Muscle layer of colon (tissue), 2 donors: Measurements from ENCODE around the gene C4BPA.

Experiments used
- H3K27ac ChIP-seq: one replicate; pipeline ENCODE4 v1.7.0; 2013; ENCODE audit warnings: low read depth, mild to moderate bottlenecking, low read length, moderate library complexity
- H3K27me3 ChIP-seq, 2 donors: one replicate each; pipeline ENCODE4 v1.7.0; 2013; ENCODE audit warnings: low read length in 2 of 2, mild to moderate bottlenecking in 2 of 2; ENCODE audit not compliant: insufficient read depth in 2 of 2, control insufficient read depth in 1 of 2
- H3K36me3 ChIP-seq: one replicate; pipeline ENCODE4 v1.7.0; 2013; ENCODE audit warnings: mild to moderate bottlenecking, low read length; ENCODE audit not compliant: insufficient read depth
- H3K4me1 ChIP-seq: one replicate; pipeline ENCODE4 v1.7.0; 2013; ENCODE audit warnings: mild to moderate bottlenecking, low read length; ENCODE audit not compliant: insufficient read depth
- H3K4me3 ChIP-seq, 2 donors: one replicate each; pipeline ENCODE4 v1.7.0; 2013; ENCODE audit warnings: low read length in 2 of 2, low read depth in 1 of 2, mild to moderate bottlenecking in 1 of 2, moderate library complexity in 1 of 2
- H3K9ac ChIP-seq: one replicate; pipeline ENCODE4 v1.7.0; 2013; ENCODE audit warnings: low read length
- H3K9me3 ChIP-seq: one replicate; pipeline ENCODE4 v1.7.0; 2013; ENCODE audit warnings: mild to moderate bottlenecking, low read length
- donor health status: abdominal sarcoma.
- donor health status: Adenocarcinoma of cecum.

The C4BPA gene

DNA sequence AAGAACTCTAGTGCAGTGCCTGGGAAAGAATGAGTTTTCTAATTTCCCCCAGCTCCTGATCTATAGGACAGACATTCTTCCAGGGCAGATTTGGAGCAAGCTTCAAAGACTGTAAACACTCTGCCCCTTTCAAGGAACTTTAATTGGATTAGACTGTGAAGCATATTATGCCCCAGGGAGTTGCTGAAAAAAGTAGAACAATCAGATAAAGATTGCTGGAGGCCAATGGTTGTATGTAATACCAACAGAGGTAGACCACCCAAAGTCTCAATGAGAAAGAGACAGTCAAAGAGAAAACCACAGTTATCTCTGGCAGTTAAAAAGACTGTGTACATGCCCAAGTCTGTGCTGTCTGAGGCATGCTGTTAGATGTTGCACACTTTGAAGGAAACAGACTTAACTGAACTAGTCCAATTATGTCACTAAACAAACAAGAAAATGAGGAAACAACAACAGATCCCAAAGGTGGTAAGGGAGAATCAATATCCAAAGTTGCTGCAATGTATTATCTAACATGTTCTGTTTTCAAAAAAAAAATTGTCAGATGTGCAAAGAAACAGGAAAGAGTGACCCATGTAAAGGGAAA lies 24.4 kb downstream of the C4BPA start:
- Histone ChIP-seq H3K9ac (no peak overlapping the region), H3K36me3 (no peaks in the 10 kb centered on the region), H3K4me3 (no peak overlapping the region), H3K27ac (no peak overlapping the region), H3K4me1 (no peaks in the 10 kb centered on the region), H3K27me3 (no peaks in the 10 kb centered on the region), H3K9me3 (peaks cover 10% of the 10 kb centered on the region)

DNA sequence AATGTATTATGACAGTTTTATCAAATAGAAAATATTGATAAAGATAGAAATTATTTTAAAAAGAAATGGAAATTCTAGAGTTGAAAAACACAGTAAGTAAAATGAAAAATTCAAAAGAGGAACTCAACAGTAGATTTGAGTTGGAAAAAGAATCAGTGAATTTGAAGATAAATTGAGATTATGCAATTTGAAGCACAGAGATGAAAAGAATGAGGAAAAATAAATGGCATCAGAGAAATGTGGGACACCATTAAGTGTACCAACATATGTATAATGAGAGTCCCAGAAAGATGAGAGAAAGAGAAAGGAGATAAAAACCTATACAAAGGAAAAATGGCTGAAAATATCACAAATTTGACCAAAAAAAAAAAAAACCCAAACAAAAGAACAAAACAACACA lies 25.0 kb downstream of the C4BPA start:
- H3K9ac ChIP-seq: no peak overlapping the region
- H3K27me3 ChIP-seq: no peaks in the 10 kb centered on the region
- no peaks in the 10 kb centered on the region for H3K4me1 ChIP-seq
- H3K9me3 ChIP-seq: peaks cover 10% of the 10 kb centered on the region
- no peak overlapping the region for H3K4me3 ChIP-seq
- H3K27ac ChIP-seq: no peak overlapping the region
- no peaks in the 10 kb centered on the region for H3K36me3 ChIP-seq

DNA sequence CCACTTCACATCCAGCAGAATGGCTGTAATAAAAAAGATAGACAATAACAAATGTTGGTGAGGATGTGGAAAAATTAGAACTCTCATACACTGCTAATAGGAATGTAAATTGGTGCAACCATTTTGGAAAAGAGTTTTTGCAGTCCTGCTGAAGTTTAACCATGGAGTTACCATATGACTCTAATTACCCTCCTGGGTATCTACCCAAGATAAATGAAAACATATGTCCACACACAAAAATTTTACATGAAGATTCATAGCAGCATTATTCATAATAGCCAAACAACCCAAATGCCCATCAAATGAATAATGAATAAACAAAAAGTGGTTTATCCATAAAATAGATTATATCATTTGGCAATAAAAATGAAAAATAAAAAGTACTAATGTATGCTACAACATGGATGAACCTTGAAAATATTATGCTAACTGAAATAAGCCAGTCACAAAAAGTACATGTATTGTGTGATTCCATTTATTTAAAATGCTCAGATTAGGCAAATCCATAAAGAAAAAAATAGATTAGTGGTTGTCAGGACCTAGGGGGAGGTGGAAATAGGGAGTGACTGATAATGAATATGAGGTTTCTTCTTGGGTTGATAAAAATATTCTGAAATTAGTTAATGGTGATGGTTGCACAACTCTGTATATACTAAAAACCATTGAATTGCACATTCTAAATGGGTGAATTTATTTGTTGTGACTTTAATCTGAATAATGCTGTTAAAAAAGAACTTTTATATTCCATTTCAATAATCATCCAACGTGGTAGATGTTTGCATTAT lies 26.4 kb downstream of the C4BPA start:
- H3K4me1 ChIP-seq: no peaks in the 10 kb centered on the region
- no peaks in the 10 kb centered on the region for H3K27me3 ChIP-seq
- no peak overlapping the region for H3K27ac ChIP-seq
- H3K36me3 ChIP-seq: no peaks in the 10 kb centered on the region
- H3K4me3 ChIP-seq: no peak overlapping the region
- no peak overlapping the region for H3K9ac ChIP-seq
- peaks cover 10% of the 10 kb centered on the region for H3K9me3 ChIP-seq

DNA sequence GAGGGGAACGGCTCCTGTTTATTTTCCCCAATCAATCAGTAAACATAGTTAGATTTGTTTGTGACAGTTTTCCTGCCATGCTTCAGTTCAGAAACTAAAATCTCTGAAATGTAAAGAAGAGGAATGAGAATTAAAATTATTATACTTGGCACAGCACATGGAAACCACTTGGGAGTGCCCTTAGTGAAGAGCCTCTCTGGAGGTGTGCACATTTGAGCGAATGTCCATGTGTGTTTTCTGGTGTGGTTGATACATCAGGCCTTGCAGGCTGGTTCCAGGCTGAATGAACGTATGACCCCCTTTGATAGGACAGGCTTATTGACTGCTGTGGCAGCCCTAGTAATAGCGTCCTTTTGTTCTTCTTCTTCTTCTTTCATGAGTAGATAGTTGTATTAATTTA lies 27.1 kb downstream of the C4BPA start:
- Histone ChIP-seq H3K9ac (no peak overlapping the region), H3K36me3 (no peaks in the 10 kb centered on the region), H3K27me3 (no peaks in the 10 kb centered on the region), H3K27ac (no peak overlapping the region), H3K9me3 (peaks cover 10% of the 10 kb centered on the region), H3K4me3 (no peak overlapping the region), H3K4me1 (no peaks in the 10 kb centered on the region)

DNA sequence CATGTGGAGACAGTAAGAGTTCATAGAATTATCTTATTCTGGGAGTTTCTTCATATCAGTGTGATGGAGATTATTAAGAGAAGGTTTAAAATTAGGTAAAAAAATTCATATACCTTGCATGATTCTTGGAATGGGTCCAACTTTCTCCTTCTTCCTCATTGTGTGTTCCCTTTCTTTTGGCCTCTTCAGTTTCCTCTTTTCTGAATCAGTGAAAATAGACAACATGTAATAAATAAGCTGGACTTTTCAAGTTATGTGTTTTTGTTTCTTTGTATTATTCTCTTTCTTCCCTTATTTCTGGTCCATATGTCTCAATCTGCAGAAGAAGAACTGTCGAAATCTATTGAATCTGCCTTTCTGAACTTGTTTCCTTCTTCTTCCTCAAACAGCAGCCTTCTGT lies 30.5 kb downstream of the C4BPA start:
- no peaks in the 10 kb centered on the region for H3K36me3 ChIP-seq
- H3K4me1 ChIP-seq: no peaks in the 10 kb centered on the region
- H3K27ac ChIP-seq: no peak overlapping the region
- H3K4me3 ChIP-seq: no peak overlapping the region
- H3K9ac ChIP-seq: no peak overlapping the region
- no peaks in the 10 kb centered on the region for H3K27me3 ChIP-seq
- peaks cover 6% of the 10 kb centered on the region for H3K9me3 ChIP-seq

DNA sequence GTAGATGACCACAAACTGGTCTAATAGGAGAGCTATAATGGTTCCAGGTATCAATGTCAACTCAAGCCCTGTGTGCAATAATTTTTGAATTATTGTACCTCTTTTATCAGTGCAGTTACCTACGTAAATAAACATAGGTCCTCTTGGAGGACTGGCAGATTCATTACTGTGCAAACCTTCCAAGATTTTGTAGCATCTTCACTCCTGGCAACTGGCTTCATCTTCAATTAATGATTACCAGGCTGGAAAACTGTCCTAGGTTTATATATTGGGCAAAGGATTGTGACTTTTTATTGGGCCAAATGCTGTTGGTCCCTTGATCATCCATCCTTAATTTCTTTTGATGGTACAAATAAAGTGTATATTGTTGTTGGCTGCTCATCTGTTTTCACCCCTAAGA lies 35.6 kb downstream of the C4BPA start:
- no peaks in the 10 kb centered on the region for H3K36me3 ChIP-seq
- H3K27ac ChIP-seq: no peak overlapping the region
- H3K27me3 ChIP-seq: no peaks in the 10 kb centered on the region
- no peaks in the 10 kb centered on the region for H3K9me3 ChIP-seq
- no peak overlapping the region for H3K4me3 ChIP-seq
- no peaks in the 10 kb centered on the region for H3K4me1 ChIP-seq
- no peak overlapping the region for H3K9ac ChIP-seq

DNA sequence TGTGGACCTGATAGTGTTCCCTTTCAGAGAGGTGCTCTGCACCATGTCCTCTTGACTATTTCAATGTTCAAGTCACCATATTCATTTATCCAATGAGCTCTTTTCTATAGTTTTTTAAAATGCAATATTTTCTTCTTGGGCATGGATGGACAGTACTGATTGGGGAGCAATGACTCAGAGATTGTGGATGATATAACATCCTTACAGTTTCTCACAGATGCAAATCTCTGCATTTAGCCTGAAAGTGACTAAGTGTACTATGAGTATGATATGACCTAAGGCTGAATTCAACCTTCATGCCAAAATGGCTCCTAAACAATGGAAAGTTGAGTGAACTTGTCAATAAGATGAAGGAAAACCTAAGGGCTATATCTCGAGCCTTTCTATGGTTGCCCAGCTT lies 36.5 kb downstream of the C4BPA start:
- Histone ChIP-seq H3K36me3 (no peaks in the 10 kb centered on the region), H3K4me1 (no peaks in the 10 kb centered on the region), H3K27me3 (no peaks in the 10 kb centered on the region), H3K4me3 (no peak overlapping the region), H3K9me3 (no peaks in the 10 kb centered on the region), H3K9ac (no peak overlapping the region), H3K27ac (no peak overlapping the region)

DNA sequence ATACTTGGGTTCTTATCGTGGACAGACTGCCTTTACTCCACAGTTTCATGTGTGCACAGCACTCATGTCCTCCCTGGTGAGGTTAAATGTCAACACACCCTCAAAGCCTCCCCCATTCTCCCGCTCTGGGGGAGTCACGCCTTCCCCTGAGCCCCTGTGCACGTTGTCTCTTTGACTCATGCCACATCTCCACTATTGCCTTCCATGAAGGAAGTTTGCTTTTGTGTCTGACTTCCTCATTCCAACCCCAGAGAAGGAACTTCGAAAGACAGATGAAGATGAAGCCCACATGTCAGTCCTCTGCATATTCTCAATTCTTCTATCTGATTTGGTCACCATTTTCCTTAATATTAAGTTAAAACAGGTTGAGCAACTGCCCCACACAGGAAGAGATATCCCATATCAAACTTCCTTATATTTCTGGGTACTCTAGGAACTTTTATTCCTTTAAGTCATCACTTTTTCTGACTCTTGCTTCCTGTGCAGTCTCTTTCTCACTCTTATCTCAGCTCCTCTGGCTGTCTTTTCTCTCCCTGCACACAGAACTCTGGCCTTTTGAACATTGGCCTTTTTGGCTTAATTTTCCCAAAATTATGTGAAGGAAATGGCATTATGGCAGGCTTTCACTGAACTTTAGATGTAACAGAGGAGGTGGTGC lies 41.5 kb downstream of the C4BPA start:
- H3K9me3 ChIP-seq: no peaks in the 10 kb centered on the region

DNA sequence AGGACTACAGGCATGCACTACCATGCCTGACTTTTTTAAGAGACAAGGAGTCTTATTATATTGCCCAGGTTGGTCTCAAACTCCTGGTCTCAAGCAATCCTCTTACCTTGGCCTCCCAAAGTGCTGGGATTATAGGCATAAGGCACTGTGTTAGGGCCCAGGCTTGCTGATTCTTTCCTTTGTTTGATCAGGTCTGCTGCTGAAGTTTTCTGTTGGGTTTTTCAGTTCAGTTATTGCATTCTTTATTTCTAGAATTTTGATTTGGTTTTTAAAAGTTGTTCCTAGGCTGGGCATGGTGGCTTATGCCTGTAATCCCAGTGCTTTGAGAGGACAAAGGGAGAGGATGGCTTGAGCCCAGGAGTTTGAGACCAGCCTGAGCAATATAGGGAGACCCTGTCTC lies 47.9 kb downstream of the C4BPA start:
- Histone ChIP-seq H3K27me3 (no peaks in the 10 kb centered on the region), H3K9ac (no peak overlapping the region), H3K9me3 (no peaks in the 10 kb centered on the region), H3K27ac (no peak overlapping the region), H3K4me1 (no peaks in the 10 kb centered on the region), H3K36me3 (no peaks in the 10 kb centered on the region), H3K4me3 (no peak overlapping the region)

More for the DNA sequence above, 41.5 kb downstream of the C4BPA start:
- no peak overlapping the region for H3K9ac ChIP-seq
- H3K36me3 ChIP-seq: no peaks in the 10 kb centered on the region
- no peaks in the 10 kb centered on the region for H3K27me3 ChIP-seq
- H3K4me3 ChIP-seq: no peak overlapping the region
- no peaks in the 10 kb centered on the region for H3K4me1 ChIP-seq
- no peak overlapping the region for H3K27ac ChIP-seq

DNA sequence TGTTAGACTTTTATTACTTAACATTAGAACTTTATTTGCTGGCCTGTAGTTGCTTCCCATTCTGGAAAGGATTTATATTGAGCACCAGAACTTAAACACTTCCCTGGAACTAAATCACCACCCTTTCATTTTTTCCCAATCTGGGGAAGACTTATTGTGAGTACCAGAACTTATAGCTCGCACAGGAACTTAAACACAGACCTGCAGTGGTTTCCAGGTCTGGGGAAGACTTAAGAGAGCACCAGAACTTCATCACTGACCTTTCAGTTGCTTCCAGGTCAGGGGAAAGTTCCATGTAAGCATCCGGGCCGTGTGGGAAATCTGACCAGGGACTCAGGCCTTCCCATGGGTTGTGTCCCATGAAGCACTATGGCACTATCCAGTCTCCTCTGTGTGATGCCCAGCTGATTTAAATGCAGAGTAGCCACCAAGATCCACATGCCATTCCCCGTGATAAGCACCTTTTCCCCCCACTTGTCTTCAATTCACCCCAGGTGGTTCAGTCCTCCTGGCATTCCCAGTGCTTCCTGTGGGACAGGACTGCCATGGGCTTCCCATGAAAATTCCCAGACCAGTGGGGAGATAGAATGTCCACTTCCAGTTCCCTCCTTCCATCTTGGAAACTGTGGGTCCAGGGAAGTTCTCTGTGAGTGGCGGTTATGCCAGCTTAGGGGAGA lies 48.9 kb downstream of the C4BPA start:
- Histone ChIP-seq H3K27ac (no peak overlapping the region), H3K9me3 (no peaks in the 10 kb centered on the region), H3K4me3 (no peak overlapping the region), H3K4me1 (no peaks in the 10 kb centered on the region), H3K27me3 (no peaks in the 10 kb centered on the region), H3K36me3 (no peaks in the 10 kb centered on the region), H3K9ac (no peak overlapping the region)

DNA sequence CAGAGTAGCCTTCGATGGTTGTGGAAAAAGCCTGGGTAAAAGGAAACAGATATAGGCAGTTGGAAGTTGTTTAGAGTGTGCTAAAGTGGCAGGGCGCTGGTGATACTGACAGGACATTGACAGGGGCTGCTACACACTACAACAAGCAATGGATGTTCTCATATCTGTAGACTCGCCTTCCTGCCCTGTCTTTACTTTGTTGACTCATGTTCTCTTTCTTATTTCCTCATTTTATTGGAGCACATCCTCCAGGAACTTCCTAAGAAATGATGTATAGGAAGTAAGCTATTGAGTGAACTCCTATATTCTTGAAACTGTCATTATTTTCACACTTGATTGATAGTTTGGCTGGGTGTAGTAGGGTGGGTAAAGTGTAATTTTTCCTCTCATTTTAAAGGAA lies 51.0 kb downstream of the C4BPA start:
- Histone ChIP-seq H3K27me3 (no peaks in the 10 kb centered on the region), H3K4me3 (no peak overlapping the region), H3K27ac (no peak overlapping the region), H3K9ac (no peak overlapping the region), H3K4me1 (no peaks in the 10 kb centered on the region), H3K36me3 (no peaks in the 10 kb centered on the region), H3K9me3 (no peaks in the 10 kb centered on the region)
